HG03135 (cell line): ENCODE data around the gene WNT9A.
"Not testable (repeated sequence)": the region's sequence is repeated elsewhere in the genome, so short reads cannot be mapped to it uniquely, and the experiment has no call there.

ENCODE experiments used
- ATAC-seq: cut with Tn5 transposase; IDR thresholded peaks from one replicate; pipeline ENCODE4 v1.9.1; 2021; ENCODE audit warnings: mild to moderate bottlenecking, moderate library complexity; ENCODE audit not compliant: unreplicated experiment

WNT9A gene

DNA sequence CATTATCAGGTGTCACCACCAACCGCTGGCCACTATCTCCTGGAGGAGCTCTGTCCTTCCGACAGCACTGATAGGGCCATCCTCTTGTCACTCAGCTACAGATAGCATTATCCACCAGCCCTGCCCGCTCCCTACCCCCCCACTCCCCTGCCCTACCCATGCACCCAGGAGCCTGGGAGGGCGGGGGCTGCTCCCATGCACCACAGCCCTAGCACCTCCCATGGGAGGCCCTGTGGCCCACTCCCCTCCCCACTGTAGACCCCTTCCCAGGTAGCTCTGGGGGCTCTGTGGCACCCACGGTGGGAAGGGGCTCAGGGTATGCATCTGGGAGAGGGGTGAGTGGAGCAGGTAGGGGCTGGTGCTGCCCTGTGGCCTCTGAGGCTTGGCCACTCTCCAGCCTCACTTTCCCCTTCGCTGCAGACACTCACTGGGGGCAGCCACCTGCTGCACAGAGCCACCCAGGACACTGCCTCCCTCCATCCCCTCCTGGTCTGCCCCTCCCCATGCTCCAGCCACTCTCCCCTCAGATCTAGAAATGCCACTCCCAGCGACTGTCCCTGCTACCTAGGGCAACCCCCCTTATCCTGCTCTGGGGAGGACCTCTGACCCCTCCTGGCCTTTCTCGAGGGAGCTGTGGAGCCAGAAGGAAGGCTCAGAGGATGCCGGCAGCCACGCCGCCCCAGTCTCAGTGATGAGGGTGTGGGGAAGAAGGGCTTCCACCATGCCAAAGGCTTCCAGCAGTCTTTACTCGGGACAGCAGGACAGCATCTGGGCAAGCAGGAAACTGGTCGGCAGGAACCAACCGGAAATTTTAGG is 58.5 kb downstream of the WNT9A start:
- no peak for ATAC-seq

DNA sequence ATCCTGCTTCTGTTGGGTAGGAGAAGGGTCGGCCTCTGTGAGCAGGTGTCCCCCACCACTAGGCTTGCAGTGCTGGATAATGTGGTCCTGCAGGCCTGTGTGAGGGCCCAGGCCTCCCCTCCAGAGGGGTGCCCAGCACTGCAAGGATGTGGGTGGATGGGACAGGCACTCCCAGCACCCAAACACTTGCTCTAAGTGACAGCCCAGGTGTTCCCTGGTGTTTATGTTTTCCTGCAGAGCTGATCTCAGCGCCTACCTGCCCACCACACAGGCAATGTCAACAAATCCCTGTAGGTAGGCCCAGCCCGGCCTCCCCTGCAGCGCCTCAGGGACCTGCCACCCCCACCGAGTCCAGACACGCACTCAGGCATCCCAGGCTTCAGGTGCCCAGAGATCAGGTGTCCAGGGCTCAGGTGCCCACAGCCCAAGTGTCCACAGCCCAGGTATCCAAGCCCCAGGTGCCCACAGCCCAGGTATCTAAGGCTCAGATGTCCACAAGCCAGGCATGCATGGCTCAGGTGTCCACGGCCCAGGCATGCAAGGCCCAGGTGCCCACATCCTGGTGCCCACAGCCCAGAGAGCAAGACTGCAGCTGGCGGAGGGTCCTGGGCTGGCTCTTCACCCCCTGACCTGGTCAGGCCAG is 59.2 kb downstream of the WNT9A start:
- ATAC-seq = no peak

DNA sequence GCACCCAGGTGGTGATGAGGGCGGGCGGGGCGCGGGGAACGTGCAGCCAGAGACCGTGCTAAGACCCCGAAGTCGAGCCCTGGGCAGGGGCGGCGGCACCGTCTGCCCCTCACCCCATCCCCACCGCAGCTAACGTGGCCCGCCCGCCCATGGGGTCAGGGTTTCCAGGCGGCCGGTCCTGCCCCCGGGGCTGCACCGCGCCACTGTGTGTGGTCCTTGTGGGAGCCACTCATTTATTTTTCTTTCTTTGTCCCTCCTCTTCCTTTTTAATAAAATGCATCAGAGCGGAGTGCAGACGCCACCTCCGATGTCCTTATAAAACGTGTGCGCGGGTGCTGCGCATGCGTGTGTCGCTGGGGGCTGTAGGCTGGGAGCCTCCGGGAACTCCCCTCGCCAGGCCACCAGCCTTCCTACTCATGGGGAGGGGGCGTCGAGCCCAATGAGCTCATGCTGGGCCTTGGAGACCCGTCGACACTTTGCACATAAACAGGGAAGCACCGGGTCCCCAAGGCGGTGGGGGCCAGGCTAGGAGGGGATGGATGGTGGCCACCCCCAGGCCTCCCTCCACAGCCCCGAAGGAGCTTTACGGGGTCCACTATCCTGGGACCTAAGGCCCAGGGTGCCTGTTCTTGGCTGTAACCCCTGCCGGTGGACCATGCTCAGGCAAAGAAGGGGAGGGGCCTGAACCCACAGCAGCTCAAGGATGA is 59.9 kb downstream of the WNT9A start:
- no peak for ATAC-seq

DNA sequence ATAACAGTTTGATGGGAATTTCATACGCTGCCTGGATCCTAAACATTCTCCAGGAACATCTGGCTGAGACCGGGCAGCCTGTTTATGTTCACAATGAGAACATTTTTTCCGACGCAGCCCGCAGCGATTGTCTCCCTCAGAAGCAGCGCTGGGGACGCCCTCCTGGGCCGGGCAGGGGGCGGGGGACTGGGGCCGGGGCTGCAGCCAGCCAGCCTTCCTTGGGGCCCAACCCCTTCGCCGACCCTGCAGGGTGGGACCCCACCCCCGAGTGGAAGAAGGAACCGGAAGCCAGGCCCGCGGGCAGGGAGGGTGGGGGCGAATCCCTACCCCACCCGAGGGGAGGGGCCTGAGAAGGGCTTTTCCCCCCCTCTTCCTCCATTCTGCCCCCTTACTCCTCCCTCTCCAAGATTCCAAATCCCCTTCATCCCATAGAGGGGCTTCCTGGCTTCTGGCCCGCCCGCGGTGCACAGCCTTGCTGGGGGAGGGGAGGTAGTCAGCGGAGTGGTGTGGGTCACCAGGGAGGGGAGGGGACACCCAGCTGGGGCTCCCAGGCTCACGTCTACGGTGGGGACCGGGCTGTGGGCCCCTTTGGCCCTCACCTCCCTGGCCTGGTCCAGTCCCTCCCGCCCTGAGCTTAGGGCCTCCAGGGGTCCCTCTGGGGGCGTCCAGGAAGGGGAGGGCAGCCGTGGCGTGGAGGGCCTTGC is 60.6 kb downstream of the WNT9A start:
- ATAC-seq = no peak

DNA sequence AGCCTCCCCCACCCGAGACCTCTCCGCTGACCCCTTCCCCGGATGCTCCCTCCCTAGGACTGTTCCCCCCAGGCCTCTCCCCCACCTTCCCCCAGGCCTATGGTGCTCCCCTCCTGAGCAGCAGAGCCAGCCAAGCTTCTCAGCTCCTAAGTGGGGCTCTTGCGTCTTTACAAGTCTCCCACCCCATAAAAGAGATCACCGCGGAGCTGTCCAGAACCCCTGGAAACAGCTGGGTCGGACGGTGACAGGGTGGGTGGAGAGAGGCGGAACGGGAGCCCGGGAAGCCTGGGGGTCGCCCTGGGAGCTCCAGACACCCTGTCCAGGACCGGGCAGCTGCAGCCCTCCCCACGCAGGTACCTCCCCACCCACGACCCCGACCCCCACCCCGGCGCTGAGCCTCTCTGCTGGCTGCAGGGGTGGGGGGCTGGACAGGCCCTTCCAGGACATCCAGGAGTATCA is 61.2 kb downstream of the WNT9A start:
- ATAC-seq = no peak

DNA sequence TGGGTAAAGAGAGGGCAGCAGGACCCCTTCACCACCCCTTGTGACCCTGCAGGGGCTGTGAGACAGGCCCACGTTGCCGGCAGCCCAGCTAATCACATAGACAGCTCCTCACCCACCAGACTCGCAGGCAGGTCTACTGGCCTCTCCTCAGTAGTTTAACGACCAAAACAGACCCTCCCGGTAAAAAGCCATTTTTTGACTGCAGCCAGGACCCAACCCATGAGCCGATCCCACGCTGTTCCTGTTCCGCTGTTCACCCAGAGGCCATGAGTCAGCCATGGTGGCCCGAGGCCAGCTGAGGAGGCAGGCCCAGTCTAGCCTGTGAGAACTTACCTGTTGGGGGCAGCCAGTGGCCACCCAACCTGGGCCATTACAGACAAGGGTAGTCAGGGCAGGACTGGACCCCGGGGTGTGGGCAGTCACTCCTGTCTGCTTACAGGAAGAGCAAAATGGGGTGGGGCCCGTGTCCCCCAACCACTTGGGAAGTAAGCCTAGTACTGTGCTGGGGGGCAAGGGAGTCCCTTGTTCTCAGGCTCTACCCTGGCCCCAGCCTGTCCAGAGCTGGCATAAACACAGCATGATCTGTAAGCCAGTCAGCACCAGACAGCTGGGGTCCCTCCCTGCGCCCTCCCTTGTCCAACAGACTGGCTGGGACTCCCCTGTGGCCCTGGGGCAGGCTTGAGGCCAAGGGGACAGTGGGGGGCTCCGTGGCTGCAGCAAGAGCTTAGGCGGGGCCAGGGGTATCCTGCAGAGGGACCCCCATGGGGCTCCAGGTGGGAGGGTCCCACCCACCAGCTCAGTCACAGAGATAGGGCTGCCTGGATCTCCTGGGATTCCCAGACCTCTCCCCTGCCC is 61.9 kb downstream of the WNT9A start:
- no peak for ATAC-seq

DNA sequence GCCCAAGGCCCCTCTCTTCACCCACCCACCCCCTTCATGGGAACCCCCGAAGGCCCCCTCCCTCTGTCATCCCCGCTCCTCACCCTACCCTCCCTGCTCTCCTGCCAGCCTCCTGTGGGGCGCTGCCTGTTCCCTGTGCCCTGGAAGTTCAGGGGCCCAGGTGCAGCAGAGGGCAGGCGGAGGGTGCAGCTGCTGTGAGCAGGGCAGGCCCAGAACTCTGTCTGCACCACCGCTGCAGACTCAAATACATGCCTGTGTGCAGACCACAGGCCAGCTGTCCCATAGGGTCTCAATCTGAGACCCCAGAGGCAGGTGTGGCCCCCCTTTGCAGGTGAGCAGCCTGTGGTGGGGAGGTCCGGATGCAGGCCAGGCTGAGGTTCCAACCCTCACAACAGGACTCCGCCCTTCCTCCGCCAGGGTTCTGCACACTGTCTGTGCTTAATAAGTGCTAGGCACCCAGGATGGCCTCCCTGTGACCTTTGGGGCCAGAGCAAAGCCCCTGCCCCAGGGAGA is 62.5 kb downstream of the WNT9A start:
- no peak for ATAC-seq

DNA sequence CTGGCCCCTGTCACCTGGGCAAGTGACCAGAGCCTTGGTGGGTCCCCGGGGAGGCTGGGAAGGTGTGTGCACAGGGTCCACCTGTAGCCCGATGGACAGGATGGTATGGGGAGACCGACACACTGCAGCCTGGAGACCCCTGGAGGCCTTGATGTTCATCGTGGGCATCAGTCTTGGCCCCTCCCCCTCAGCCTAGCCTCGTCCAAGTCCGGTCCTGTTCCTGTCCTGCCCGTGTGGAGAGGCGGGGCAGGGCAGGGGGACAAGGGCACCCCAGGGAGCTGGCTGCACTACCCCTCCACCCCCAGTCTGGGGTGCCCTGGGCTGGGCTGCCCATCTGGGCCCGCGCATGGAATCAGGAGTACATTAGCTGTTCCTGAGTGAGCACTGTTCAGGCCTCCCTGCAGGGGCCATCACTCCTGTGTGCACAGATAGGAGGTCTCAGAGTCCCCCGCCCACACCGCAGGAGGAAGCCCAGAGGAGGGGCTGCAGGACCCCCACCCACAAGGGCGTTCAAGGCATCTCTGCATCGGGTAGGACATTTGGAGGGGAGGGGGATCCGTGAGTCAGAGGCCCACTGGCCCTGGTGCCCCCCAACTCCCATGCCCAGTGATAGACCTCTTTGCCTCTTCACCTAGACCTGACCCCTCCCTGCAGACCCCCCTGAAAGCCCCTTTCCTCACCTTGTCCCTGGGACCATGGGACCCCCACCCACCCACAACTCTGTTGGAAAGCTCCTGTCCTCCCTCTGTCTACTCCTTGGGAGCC is 63.2 kb downstream of the WNT9A start:
- ATAC-seq = no peak

DNA sequence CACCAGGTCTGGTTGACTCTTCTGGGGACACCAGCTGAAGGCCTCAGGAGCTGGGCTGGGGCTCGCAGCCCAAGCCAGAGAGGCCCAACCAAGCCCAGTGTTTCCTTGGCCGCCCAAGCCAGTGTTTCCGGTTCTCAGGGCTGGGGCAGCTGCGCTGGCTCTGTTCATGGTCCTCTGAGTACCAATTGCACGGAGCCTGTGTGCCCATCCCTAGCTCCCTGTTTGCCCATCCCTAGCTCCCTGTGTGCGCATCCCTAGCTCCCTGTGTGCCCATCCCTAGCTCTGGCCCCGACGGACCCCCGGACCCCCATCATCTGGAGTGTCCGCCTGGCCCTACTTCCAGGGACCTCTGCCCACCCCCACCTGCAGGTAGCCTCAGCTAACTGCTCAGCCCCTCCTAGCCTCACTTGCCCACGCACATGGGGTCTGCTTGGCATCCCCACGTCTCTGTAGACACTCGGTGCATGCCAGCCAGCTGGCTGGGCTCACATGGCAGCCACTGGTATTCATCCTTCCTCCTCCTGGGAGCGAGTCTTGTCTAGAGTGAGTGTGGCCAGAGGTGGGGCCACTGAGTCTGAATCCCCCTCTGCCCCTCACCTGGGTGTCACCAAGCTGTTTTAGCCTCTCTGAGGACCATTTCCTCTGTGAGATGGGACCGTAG is 64.0 kb downstream of the WNT9A start:
- ATAC-seq = no peak

DNA sequence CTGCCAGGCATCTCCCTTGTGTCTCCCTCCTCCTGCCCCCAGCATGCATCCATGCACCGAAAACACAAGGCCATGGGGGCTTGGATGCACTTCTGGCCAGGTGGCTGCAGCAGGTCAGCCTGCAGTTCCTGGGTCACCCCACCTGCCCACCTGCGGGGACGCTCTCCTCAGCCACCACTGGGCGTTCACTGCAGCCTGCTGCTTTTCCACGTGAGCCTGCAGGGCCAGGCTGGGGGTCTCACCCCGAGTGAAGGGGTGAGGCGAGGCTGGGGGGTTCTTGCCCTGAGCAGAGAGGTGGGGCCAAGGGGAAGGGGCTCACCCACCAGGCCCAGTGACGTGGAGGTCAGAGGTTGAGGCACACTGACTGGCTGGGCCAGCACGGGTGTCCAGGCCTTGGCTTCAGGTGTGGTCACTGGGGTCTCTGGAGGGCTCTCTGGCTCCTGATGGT is 64.6 kb downstream of the WNT9A start:
- no peak for ATAC-seq

DNA sequence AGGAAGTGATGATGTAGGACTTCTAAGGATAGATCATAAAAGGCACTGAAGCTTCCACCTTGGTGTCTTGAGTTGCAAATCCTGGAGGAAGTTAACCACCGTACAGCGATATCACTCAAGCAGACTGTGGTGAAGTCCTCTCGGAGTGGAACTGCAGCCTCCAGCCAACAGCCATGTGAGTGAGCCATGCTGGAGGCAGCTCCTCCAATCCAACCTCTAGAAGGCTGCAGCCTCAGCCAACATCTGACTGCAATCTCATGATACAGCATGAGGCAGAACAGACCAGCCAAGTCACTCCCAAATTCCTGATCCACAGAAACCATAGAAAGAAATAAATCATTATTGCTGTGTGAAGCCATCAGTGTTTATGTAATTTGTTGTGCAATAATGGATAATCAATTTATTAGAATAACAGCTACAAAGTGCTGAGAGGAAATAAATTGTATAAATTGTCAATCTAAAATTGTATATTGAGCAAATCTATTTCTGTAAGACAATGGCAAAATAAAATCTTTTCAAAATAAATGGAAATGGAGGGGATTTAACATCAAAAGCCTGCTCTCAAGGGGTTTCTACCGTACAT is 67.3 kb downstream of the WNT9A start:
- ATAC-seq = no peak

DNA sequence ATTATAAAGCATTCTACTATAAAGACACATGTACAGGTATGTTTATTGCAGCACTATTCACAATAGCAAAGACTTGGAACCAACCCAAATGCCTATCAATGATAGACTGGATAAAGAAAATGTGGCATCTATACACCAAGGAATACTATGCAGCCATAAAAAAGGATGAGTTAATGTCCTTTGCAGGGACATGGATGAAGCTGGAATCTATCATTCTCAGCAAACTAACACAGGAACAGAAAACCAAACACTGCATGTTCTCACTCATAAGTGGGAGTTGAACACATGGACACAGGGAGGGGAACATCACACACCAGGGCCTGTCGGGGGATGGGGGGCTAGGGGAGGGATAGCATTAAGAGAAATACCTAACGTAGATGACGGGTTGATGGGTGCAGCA is 69.9 kb downstream of the WNT9A start:
- ATAC-seq = not testable (repeated sequence)

DNA sequence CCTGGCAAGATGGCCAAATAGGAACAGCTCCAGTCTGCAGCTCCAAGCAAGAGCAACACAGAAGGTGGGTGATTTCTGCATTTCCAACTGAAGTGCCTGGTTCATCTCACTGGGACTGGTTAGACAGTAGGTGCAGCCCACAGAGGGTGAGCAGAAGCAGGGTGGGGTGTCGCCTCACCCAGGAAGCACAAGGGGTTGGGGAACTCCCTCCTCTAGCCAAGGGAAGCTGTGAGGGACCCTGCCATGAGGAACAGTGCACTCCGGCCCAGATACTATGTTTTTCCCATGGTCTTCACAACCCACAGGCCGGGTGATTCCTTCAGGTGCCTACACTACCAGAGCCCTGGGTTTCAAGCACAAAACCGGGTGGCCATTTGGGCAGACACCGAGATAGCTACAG is 75.8 kb downstream of the WNT9A start:
- ATAC-seq = not testable (repeated sequence)

DNA sequence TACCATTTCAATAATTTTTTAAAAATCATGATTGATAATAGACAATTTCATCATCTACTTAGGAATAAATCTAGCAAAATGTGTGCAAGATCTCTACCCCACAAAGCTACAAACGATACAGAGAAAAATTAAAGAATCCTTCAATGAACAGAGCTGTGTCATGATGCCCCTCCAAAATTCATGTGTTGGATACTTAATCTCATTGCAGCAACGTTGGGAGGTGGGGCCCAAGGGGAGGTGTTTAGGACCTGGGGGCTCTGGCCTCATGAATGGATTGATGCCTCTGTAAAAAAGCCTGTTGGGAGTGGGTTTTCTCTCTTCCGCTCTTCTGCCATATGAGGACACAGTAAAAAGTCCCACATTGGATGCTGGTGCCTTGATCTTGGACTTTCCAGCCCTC is 77.4 kb downstream of the WNT9A start:
- ATAC-seq = no peak

DNA sequence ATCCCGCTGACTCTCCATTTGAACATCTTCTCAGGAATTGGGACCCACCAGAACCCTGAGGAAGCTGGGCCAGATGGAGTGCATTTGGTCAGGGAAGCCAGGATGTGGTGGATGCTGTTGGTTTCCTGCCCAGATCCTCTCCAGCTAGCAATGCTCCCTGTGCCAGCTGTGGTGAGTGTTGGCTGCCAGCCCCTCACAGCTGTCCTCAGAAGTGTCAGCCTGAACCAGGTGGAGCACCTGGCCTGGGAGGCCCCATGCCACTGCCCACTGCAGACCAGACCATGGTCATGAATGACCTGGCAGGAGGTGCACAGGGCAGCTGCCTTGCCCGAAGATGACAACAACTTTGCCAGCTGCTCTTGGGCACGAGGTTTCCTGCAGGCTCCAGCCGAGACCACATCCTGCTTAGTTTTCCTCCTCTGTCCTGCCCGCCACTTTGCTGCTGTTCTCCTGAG is 77.9 kb downstream of the WNT9A start:
- no peak for ATAC-seq

DNA sequence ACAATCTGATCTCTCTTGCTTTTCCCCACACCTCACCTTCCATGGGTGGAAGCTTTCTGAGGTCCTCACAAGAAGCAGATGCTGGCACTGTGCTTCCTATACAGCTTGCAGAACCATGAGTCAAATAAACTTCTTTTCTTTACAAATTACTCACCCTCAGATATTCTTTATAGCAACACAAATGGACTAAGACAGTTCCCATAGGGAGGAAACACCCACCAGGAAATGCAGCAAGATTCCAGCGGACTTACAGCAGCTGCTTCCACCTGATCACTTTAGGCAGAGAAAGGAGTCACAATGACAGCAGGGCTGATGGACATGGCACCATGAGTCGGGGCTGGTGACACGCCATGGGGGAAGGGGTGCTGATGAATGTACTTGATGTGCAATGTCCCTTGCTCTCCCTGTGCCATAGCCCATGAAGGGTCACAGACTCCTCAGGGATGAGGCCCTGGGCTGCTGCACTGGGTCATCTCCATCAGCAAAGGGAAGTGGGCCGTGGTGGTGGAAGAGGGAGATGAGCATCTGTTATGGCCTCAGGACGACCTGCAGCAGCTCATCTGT is 78.4 kb downstream of the WNT9A start:
- no peak for ATAC-seq
